ENCODE measurements around the gene MTMR2. TPM values are rescaled to one million over a fixed set of nuclear protein-coding genes. Genes with fewer than 3 reads are reported as not detected.

MTMR2 gene
- total and polyA plus RNA-seq, 2 experiments from 2014 or later = 22.9 to 36.6 TPM

DNA sequence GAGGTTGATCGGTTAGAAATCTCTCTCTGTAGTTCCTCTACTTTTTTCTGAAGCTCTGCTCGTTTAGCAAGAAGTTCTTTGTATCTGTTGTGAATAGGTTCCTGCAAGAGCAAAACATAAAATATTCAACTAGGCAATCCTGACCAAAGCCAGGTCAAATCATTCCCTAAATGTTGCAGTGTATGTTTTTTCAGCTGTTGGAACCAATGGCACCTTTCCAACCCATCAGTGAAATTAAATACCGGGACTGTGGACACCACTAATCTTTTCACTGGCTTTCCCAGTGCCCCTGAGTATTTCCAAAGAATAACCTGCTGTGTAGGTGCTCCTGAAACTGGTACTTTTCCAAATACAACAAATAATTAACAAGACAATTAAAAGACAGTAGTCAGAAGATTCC, 88.6 kb downstream of the MTMR2 start:
- no peak for TF ChIP-seq EZH2phosphoT487 (IDR thresholded peaks at IDR 0.05; ENCODE audit: low read depth, severe bottlenecking, unreplicated experiment)
- TF ChIP-seq, protein P1, sequence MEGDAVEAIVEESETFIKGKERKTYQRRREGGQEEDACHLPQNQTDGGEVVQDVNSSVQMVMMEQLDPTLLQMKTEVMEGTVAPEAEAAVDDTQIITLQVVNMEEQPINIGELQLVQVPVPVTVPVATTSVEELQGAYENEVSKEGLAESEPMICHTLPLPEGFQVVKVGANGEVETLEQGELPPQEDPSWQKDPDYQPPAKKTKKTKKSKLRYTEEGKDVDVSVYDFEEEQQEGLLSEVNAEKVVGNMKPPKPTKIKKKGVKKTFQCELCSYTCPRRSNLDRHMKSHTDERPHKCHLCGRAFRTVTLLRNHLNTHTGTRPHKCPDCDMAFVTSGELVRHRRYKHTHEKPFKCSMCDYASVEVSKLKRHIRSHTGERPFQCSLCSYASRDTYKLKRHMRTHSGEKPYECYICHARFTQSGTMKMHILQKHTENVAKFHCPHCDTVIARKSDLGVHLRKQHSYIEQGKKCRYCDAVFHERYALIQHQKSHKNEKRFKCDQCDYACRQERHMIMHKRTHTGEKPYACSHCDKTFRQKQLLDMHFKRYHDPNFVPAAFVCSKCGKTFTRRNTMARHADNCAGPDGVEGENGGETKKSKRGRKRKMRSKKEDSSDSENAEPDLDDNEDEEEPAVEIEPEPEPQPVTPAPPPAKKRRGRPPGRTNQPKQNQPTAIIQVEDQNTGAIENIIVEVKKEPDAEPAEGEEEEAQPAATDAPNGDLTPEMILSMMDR (IDR thresholded peaks at IDR 0.05; ENCODE audit: poor library complexity) = no peak
- TF ChIP-seq EZH2 (IDR thresholded peaks at IDR 0.05; ENCODE audit: borderline replicate concordance) = no peak
- H3K36me3 ChIP-seq (replicated peaks; ENCODE audit: insufficient read depth, low read depth) = no peaks in the 10 kb centered on the region
- DNase-seq (ENCODE audit: low spot score) = no peak
- H3K79me2 ChIP-seq = peaks cover 3% of the 10 kb centered on the region
- H3K27ac ChIP-seq = no peak overlapping the region
- H4K20me1 ChIP-seq (ENCODE audit: insufficient read depth, poor library complexity, severe bottlenecking) = no peaks in the 10 kb centered on the region
- 83% methylated on average over 3 of the region's 3 CpGs for WGBS (ENCODE audit: low lambda C conversion rate, missing lambda C conversion rate)
- H3K4me1 ChIP-seq (ENCODE audit: insufficient read depth) = peaks cover 4% of the 10 kb centered on the region
- no peaks in the 10 kb centered on the region for H3K27me3 ChIP-seq
- no peak overlapping the region for H3K4me3 ChIP-seq
- no peak overlapping the region for H3K4me2 ChIP-seq
- no peaks in the 10 kb centered on the region for H3K9me3 ChIP-seq (ENCODE audit: low read depth)
- H2AFZ ChIP-seq = no peak overlapping the region
- H3K9me2 ChIP-seq (replicated peaks; ENCODE audit: insufficient read depth) = no peaks in the 10 kb centered on the region

DNA sequence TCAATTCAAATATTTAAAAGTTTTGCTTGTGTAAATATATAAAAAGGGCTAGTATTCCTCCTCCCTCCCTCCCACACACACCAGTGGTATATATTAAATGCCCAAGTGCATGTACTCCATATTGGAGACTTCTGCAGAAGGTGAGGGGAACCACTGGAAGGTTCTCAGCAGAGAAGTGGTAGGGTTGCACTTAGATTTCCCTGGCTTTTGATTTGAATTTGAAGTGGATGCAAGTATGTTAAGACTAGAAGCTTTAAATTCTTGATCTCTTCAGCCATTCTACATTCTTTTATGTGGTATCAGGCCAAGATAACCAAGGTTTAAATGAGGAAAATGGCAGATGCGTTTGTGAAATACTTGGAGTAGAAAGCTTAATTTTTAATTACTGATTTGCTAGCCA, 90.5 kb downstream of the MTMR2 start:
- Histone ChIP-seq H3K27me3 (no peaks in the 10 kb centered on the region), H3K4me2 (no peak overlapping the region), H3K27ac (no peak overlapping the region), H4K20me1 (ENCODE audit: insufficient read depth, poor library complexity, severe bottlenecking) (no peaks in the 10 kb centered on the region), H3K9me2 (replicated peaks; ENCODE audit: insufficient read depth) (no peaks in the 10 kb centered on the region), H3K4me3 (no peak overlapping the region), H3K4me1 (ENCODE audit: insufficient read depth) (peaks cover 4% of the 10 kb centered on the region), H3K79me2 (peaks cover 3% of the 10 kb centered on the region), H3K36me3 (replicated peaks; ENCODE audit: insufficient read depth, low read depth) (no peaks in the 10 kb centered on the region), H2AFZ (no peak overlapping the region), H3K9me3 (ENCODE audit: low read depth) (no peaks in the 10 kb centered on the region)
- DNase-seq (ENCODE audit: low spot score) = no peak
- TF ChIP-seq, protein P1 (IDR thresholded peaks at IDR 0.05; ENCODE audit: poor library complexity) = no peak
- TF ChIP-seq EZH2phosphoT487 (IDR thresholded peaks at IDR 0.05; ENCODE audit: low read depth, severe bottlenecking, unreplicated experiment) (no peak), EZH2 (IDR thresholded peaks at IDR 0.05; ENCODE audit: borderline replicate concordance) (no peak)
- WGBS (ENCODE audit: low lambda C conversion rate, missing lambda C conversion rate) = 41% methylated on average over 1 of the region's 1 CpG

DNA sequence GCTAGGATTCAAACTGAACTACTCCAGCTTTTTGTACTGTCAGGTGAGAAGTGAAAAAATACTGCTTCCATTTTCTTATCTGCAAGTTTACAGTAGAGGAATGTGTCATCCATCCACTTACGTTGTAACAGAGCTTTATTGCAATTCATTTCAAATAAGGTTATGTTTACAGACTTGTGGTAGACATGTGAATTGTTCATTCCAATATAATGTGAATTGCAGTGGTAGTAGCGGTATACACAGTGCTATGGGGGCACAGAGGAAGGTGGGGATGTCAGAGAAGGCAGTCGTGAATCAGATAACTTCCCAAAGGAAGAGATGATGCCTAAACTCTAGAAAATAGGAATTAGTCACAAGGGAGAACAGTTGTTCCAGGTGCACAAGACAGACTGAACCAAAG, 91.1 kb downstream of the MTMR2 start:
- H3K4me2 ChIP-seq = no peak overlapping the region
- H3K9me3 ChIP-seq (ENCODE audit: low read depth) = no peaks in the 10 kb centered on the region
- H3K27me3 ChIP-seq = no peaks in the 10 kb centered on the region
- no peak overlapping the region for H2AFZ ChIP-seq
- H4K20me1 ChIP-seq (ENCODE audit: insufficient read depth, poor library complexity, severe bottlenecking) = no peaks in the 10 kb centered on the region
- H3K36me3 ChIP-seq (replicated peaks; ENCODE audit: insufficient read depth, low read depth) = no peaks in the 10 kb centered on the region
- no peak overlapping the region for H3K27ac ChIP-seq
- H3K9me2 ChIP-seq (replicated peaks; ENCODE audit: insufficient read depth) = no peaks in the 10 kb centered on the region
- TF ChIP-seq EZH2phosphoT487 (IDR thresholded peaks at IDR 0.05; ENCODE audit: low read depth, severe bottlenecking, unreplicated experiment) (no peak), EZH2 (IDR thresholded peaks at IDR 0.05; ENCODE audit: borderline replicate concordance) (no peak)
- TF ChIP-seq, protein P1 (IDR thresholded peaks at IDR 0.05; ENCODE audit: poor library complexity) = no peak
- H3K79me2 ChIP-seq = peaks cover 3% of the 10 kb centered on the region
- H3K4me1 ChIP-seq (ENCODE audit: insufficient read depth) = peaks cover 4% of the 10 kb centered on the region
- 67% methylated on average over 3 of the region's 3 CpGs for WGBS (ENCODE audit: low lambda C conversion rate, missing lambda C conversion rate)
- H3K4me3 ChIP-seq = no peak overlapping the region
- DNase-seq (ENCODE audit: low spot score) = peak; percentile 4

Measured in hepatocyte (in vitro differentiated cells).